K562 (cell line): ENCODE results near the gene P4HTM. TPM values are rescaled to one million over a fixed set of nuclear protein-coding genes. Genes with fewer than 3 reads are reported as not detected.

Source experiments
- ATAC-seq: fragments of 200-7000 bp; cut with Tn5 transposase; 3 replicates; pipeline ENCODE4 v1.9.1; 2020; ENCODE audit warnings: moderate library complexity
- BruUV-seq: library from RNA; stranded (reverse); fragments of 400-500 nt; replicated peaks from 2 replicates; lab custom pipeline; 2021; lab: Mats Ljungman, UMichigan
- CTCF ChIA-PET: fragments of 300-600 bp; formaldehyde crosslinking; extraction: SDS; loops from one replicate; lab custom pipeline; 2021; ENCODE audit warnings: low intra/inter-chr PET ratio; lab: Yijun Ruan, JAX
- POLR2A ChIA-PET: fragments of 300-600, 350-650 bp; sonication (Branson Sonifier 250); formaldehyde crosslinking; extraction: SDS; loops from one replicate; lab custom pipeline; 2021; ENCODE audit warnings: antibody characterized with exemption, inconsistent platforms; lab: Yijun Ruan, JAX
- DNase-seq, 4 experiments: peaks; one replicate each; pipeline versions ENCODE4 v3.0.0 to v3.0.0-alpha.2; 2011 to 2018; ENCODE audit warnings: low spot score in 3 of 4, mixed read lengths in 3 of 4; ENCODE audit errors: extremely low read depth in 1 of 4
- FAIRE-seq: peaks from 2 replicates; lab custom pipeline; 2011; peaks lifted over from hg19 to GRCh38; lab: Jason Lieb, UNC
- H2AFZ ChIP-seq: 2 replicates; pipeline ENCODE4 v1.6.0; 2011; ENCODE audit warnings: low read depth, low read length, control low read depth, inconsistent platforms
- H3K27ac ChIP-seq: fragments of 200-600 bp; 3 replicates; pipeline ENCODE4 v1.8.0; 2011; ENCODE audit warnings: low read depth, mild to moderate bottlenecking, control low read depth, inconsistent platforms, low read length, moderate library complexity, mixed read lengths; ENCODE audit errors: extremely low read depth
- H3K27me3 ChIP-seq, 2 experiments: fragments of 300-600 bp in 1 of 2; 2 replicates in 1 of 2; 3 replicates in 1 of 2; pipeline versions ENCODE4 v1.6.0 to v1.8.0; 2011; ENCODE audit warnings: inconsistent platforms in 2 of 2, low read length in 2 of 2, mild to moderate bottlenecking in 1 of 2, mixed read lengths in 1 of 2, moderate library complexity in 1 of 2; ENCODE audit not compliant: control insufficient read depth in 2 of 2, insufficient read depth in 2 of 2
- H3K36me3 ChIP-seq: fragments of 300-600 bp; 3 replicates; pipeline ENCODE4 v1.8.0; 2011; ENCODE audit warnings: mild to moderate bottlenecking, low read length, inconsistent platforms; ENCODE audit not compliant: control insufficient read depth, insufficient read depth
- H3K4me1 ChIP-seq, 2 experiments: fragments of 200-600 bp in 1 of 2; replicated peaks in 1 of 2; 2 replicates in 1 of 2; 3 replicates in 1 of 2; pipeline versions ENCODE4 v1.5.1 to v1.8.0; 2011; ENCODE audit warnings: inconsistent platforms in 2 of 2, low read length in 2 of 2, mild to moderate bottlenecking in 1 of 2, mixed read lengths in 1 of 2, moderate library complexity in 1 of 2; ENCODE audit not compliant: control insufficient read depth in 2 of 2, insufficient read depth in 2 of 2
- H3K4me2 ChIP-seq: 2 replicates; pipeline ENCODE4 v1.6.1; 2011; ENCODE audit warnings: low read length, control low read depth, inconsistent platforms, mixed read lengths; ENCODE audit not compliant: insufficient read depth
- H3K4me3 ChIP-seq: fragments of 200-600 bp; sonication (generic), shearing (Covaris generic); 2 replicates; pipeline ENCODE4 v1.5.1; 2016; ENCODE audit warnings: control low read depth, inconsistent platforms
- H3K79me2 ChIP-seq: fragments of 200-600 bp; 3 replicates; pipeline ENCODE4 v1.8.0; 2011; ENCODE audit warnings: low read length, inconsistent platforms; ENCODE audit not compliant: control insufficient read depth, insufficient read depth
- H3K9ac ChIP-seq, 2 experiments: 2 replicates each; pipeline versions ENCODE4 v1.6.0 to v1.6.1; 2011; ENCODE audit warnings: low read depth in 2 of 2, low read length in 2 of 2, control low read depth in 1 of 2, inconsistent platforms in 1 of 2, mild to moderate bottlenecking in 1 of 2, mixed read lengths in 1 of 2; ENCODE audit not compliant: insufficient read depth in 1 of 2
- H3K9me1 ChIP-seq: one replicate; pipeline ENCODE4 v1.6.0; 2011; ENCODE audit warnings: inconsistent platforms, mild to moderate bottlenecking, low read length, moderate library complexity; ENCODE audit not compliant: control insufficient read depth, insufficient read depth
- H3K9me3 ChIP-seq: replicated peaks from 2 replicates; pipeline ENCODE4 v1.5.1; 2011; ENCODE audit warnings: low read depth, low read length, inconsistent platforms; ENCODE audit not compliant: control insufficient read depth, insufficient read depth
- H4K20me1 ChIP-seq: replicated peaks from 2 replicates; pipeline ENCODE4 v1.6.1; 2011; ENCODE audit warnings: low read length, inconsistent platforms, mixed read lengths; ENCODE audit not compliant: control insufficient read depth, insufficient read depth
- HMGN3 ChIP-seq: IDR thresholded peaks from 2 replicates; pipeline ENCODE4 v1.6.1; 2011; ENCODE audit warnings: borderline replicate concordance, low read depth, mild to moderate bottlenecking, mixed read lengths, low read length; ENCODE audit not compliant: insufficient read length; ENCODE audit errors: extremely low read depth
- KDM1A ChIP-seq, 2 experiments: fragments of 450-650 bp; IDR thresholded peaks; 2 replicates each; pipeline ENCODE4 v1.6.1; 2016; ENCODE audit warnings: mild to moderate bottlenecking in 2 of 2
- NFE2 ChIP-seq: IDR thresholded peaks from 2 replicates; pipeline ENCODE4 v1.6.1; 2014; ENCODE audit warnings: antibody characterized with exemption, low read depth
- SRF ChIP-seq, 2 experiments: fragments of 250-450, 450-650 bp in 1 of 2; sonication (Bioruptor Pico) in 1 of 2; sonication (generic) in 1 of 2; formaldehyde crosslinking; IDR thresholded peaks; 2 replicates each; pipeline versions ENCODE4 v1.5.0 to v1.5.1; 2020 to 2022; ENCODE audit warnings: mild to moderate bottlenecking in 1 of 2, missing genetic modification reagents in 1 of 2
- TAF9B ChIP-seq: fragments of 450-650 bp; IDR thresholded peaks from 2 replicates; pipeline ENCODE4 v1.6.1; 2018; ENCODE audit warnings: mild to moderate bottlenecking; ENCODE audit not compliant: partially characterized antibody
- XRCC4 ChIP-seq: IDR thresholded peaks from one replicate; pipeline ENCODE4 v1.6.1; 2011; ENCODE audit not compliant: insufficient read depth, insufficient read length; ENCODE audit errors: extremely low read depth
- ZBTB8A ChIP-seq: fragments of 450-650 bp; IDR thresholded peaks from 2 replicates; pipeline ENCODE4 v1.6.1; 2018; ENCODE audit warnings: mild to moderate bottlenecking, moderate library complexity; ENCODE audit not compliant: partially characterized antibody
- ZNF347 ChIP-seq: fragments of 450-650 bp; formaldehyde crosslinking; IDR thresholded peaks from 2 replicates; pipeline ENCODE4 v1.4.0; 2020; ENCODE audit warnings: low read depth, mild to moderate bottlenecking, moderate library complexity
- ZNF586 ChIP-seq: fragments of 450-650 bp; formaldehyde crosslinking; conservative IDR thresholded peaks from 2 replicates; pipeline ENCODE4 v1.4.0; 2020; ENCODE audit warnings: mild to moderate bottlenecking, moderate library complexity
- WGBS: fragments of 100-300 bp; shearing (Covaris generic); methylation state at CpG from one replicate; pipeline ENCODE4 v1.1.6; 2016; ENCODE audit warnings: low coverage, mixed read lengths; ENCODE audit not compliant: insufficient coverage; ENCODE audit errors: missing lambda C conversion rate; 5-methylcytosine and 5-hydroxymethylcytosine counted together
- in situ Hi-C: fragments of 300-500 bp; cut with MboI; formaldehyde crosslinking; loops from 4 replicates; pipeline ENCODE4 v1.15.0; 2018; ENCODE audit warnings: inconsistent platforms, mixed read lengths
- intact Hi-C: fragments of 100-400 bp; cut with micrococcal nuclease; formaldehyde crosslinking; loops from 2 replicates; pipeline ENCODE4 v1.14.2; 2022
- polyA plus RNA-seq, 8 experiments: library from polyadenylated mRNA; depleted of rRNA in 4 of 8; stranded (reverse) in 5 of 8; unstranded in 3 of 8; fragments of >200 nt; fragmentation: Nextera tagmentation in 2 of 8; fragmentation: Illumina TruSeq in 1 of 8; extraction: Ambion mirVana in 2 of 8; extraction: Trizol in 1 of 8; gene quantifications; 2 replicates each; pipeline versions ENCODE4 v1.2.1 to v1.2.3, GENCODE V29; 2011 to 2014; ENCODE audit warnings: inconsistent platforms in 1 of 8, missing spikeins in 1 of 8
- total RNA-seq, 7 experiments: library from RNA; depleted of rRNA in 6 of 7; stranded (reverse); fragments of >200 nt in 6 of 7; fragmentation: Illumina TruSeq in 2 of 7; extraction: Trizol in 2 of 7; gene quantifications; 2 replicates each; pipeline versions ENCODE4 v1.2.1 to v1.2.3, GENCODE V29; 2011 to 2021; ENCODE audit warnings: low replicate concordance in 1 of 7
- TF ChIP-seq, protein P1 (sequence below): sonication (generic); formaldehyde crosslinking; IDR thresholded peaks from 2 replicates; pipeline ENCODE4 v1.8.0; 2022; ENCODE audit warnings: mild to moderate bottlenecking, missing genetic modification reagents

The P4HTM gene
- total and polyA plus RNA-seq, 9 of the 15 experiments (the other 6 are each of a cell fraction or from before 2014, with no cell fraction given), result 0.09 to 0.66 (median 0.25) TPM; not detected in 2

- TF ChIP-seq, protein P1, sequence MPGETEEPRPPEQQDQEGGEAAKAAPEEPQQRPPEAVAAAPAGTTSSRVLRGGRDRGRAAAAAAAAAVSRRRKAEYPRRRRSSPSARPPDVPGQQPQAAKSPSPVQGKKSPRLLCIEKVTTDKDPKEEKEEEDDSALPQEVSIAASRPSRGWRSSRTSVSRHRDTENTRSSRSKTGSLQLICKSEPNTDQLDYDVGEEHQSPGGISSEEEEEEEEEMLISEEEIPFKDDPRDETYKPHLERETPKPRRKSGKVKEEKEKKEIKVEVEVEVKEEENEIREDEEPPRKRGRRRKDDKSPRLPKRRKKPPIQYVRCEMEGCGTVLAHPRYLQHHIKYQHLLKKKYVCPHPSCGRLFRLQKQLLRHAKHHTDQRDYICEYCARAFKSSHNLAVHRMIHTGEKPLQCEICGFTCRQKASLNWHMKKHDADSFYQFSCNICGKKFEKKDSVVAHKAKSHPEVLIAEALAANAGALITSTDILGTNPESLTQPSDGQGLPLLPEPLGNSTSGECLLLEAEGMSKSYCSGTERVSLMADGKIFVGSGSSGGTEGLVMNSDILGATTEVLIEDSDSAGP, result no peak
- TF ChIP-seq HMGN3 (no peak), ZNF586 (CRISPR knock-in tag) (no peak), ZNF347 (CRISPR knock-in tag) (no peak), SRF (CRISPR knock-in tag; IDR thresholded peaks at IDR 0.05) (no peak), ZBTB8A (no peak), NFE2 (no peak)
- TF ChIP-seq, all 486 proteins: peak for 0
Observed at GRCh38 chr3:48962340-48962739, 27.7 kb upstream of the P4HTM start (continued).

DNA sequence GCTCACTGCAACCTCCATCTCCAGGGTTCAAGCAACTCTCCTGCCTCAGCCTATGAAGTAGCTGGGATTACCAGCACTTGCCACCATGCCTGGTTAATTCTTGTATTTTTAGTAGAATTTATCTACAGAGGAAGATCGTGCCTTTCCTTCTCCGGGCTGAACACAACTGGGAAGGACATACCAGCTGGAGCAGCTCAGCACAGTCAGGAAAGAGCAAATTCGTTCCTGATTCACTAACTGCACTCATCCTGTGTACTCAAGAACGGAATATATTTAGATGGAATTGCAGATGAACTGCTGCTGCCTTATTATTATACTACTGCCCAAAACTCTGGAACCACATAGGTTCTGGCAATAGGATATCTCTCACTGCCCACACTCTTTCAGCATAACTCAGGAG is 27.1 kb upstream of the P4HTM start:
- H3K9me3 ChIP-seq, result no peaks in the 10 kb centered on the region
- H3K4me1 ChIP-seq, result no peaks in the 10 kb centered on the region
- no peaks in the 10 kb centered on the region for H3K27me3 ChIP-seq
- in situ Hi-C loops (no loop called here), intact Hi-C loops (no loop called here)
- TF ChIP-seq XRCC4 (no peak), KDM1A (IDR thresholded peaks at IDR 0.05) (no peak), TAF9B (no peak)
- no peak overlapping the region for H3K4me3 ChIP-seq
- H4K20me1 ChIP-seq, result peaks cover 5% of the 10 kb centered on the region; the same call in 1 of the 2 replicates
- no peaks in the 10 kb centered on the region for H3K9me1 ChIP-seq
- no peak overlapping the region for H2AFZ ChIP-seq
- ChIA-PET CTCF (no interaction called here), POLR2A (no interaction called here)
- FAIRE-seq (no peak), ATAC-seq (no peak), DNase-seq (no peak)
- 86% methylated on average over 4 of the region's 4 CpGs for WGBS
- peaks cover 7% of the 10 kb centered on the region; the same call in 2 of the 3 replicates for H3K79me2 ChIP-seq
- H3K27ac ChIP-seq, result no peak overlapping the region
- peaks cover 68% of the 10 kb centered on the region for H3K36me3 ChIP-seq
- no peak overlapping the region for H3K4me2 ChIP-seq
- no TSS peak for BruUV-seq
- no peak overlapping the region for H3K9ac ChIP-seq
